Endothelial cell of umbilical vein (primary cell): ENCODE data around the gene NPAS1. TPM values are rescaled to one million over a fixed set of nuclear protein-coding genes. Genes with fewer than 3 reads are reported as not detected.

Experiments
- BruUV-seq: library from RNA; stranded (reverse); fragments of 400-500 nt; replicated peaks from 2 replicates; lab custom pipeline; 2021; lab: Mats Ljungman, UMichigan
- CTCF ChIA-PET: fragments of 300-600, 350-600 bp; sonication (Branson Sonifier 250); formaldehyde crosslinking; loops from one replicate; lab custom pipeline; 2021; ENCODE audit warnings: antibody characterized with exemption, inconsistent platforms; lab: Charles Lee
- POLR2A ChIA-PET: fragments of 300-600, 350-600 bp; sonication (Branson Sonifier 250); formaldehyde crosslinking; loops from one replicate; lab custom pipeline; 2021; ENCODE audit warnings: antibody characterized with exemption, inconsistent platforms; lab: Charles Lee
- DNase-seq: peaks from one replicate; pipeline ENCODE4 v3.0.0-alpha.2; 2011; ENCODE audit warnings: low read depth, low spot score
- FAIRE-seq: peaks from 2 replicates; lab custom pipeline; 2011; peaks lifted over from hg19 to GRCh38; lab: Jason Lieb, UNC
- H2AFZ ChIP-seq: 2 replicates; pipeline ENCODE4 v1.6.0; 2012; ENCODE audit warnings: low read depth, low read length, control low read depth, inconsistent platforms
- H3K27ac ChIP-seq: 2 replicates; pipeline ENCODE4 v1.5.1; 2011; ENCODE audit warnings: low read depth, mild to moderate bottlenecking, control low read depth, low read length, moderate library complexity; ENCODE audit not compliant: insufficient read depth
- H3K27me3 ChIP-seq, 2 experiments: 2 replicates each; pipeline versions ENCODE4 v1.6.0 to v1.6.1; 2011; ENCODE audit warnings: low read length in 2 of 2, mixed read lengths in 1 of 2; ENCODE audit not compliant: control insufficient read depth in 2 of 2, insufficient read depth in 2 of 2
- H3K36me3 ChIP-seq, 2 experiments: 2 replicates in 1 of 2; 3 replicates in 1 of 2; pipeline ENCODE4 v1.5.1; 2011; ENCODE audit warnings: low read length in 2 of 2, mild to moderate bottlenecking in 1 of 2, moderate library complexity in 1 of 2; ENCODE audit not compliant: control insufficient read depth in 2 of 2, insufficient read depth in 2 of 2; ENCODE audit errors: extremely low read depth in 1 of 2
- H3K4me1 ChIP-seq: 3 replicates; pipeline ENCODE4 v1.5.1; 2011; ENCODE audit warnings: mild to moderate bottlenecking, low read length; ENCODE audit not compliant: control insufficient read depth, insufficient read depth; ENCODE audit errors: extremely low read depth
- H3K4me2 ChIP-seq: 2 replicates; pipeline ENCODE4 v1.6.1; 2011; ENCODE audit warnings: low read length, control low read depth, mixed read lengths; ENCODE audit not compliant: insufficient read depth
- H3K4me3 ChIP-seq, 3 experiments: fragments of 200-600 bp in 1 of 3; sonication (generic), shearing (Covaris generic) in 1 of 3; replicated peaks in 1 of 3; 2 replicates each; pipeline ENCODE4 v1.5.1; 2011 to 2016; ENCODE audit warnings: control low read depth in 3 of 3, low read length in 3 of 3, mild to moderate bottlenecking in 2 of 3, inconsistent platforms in 1 of 3, low read depth in 1 of 3, moderate library complexity in 1 of 3; ENCODE audit not compliant: insufficient read depth in 1 of 3
- H3K79me2 ChIP-seq: 2 replicates; pipeline ENCODE4 v1.6.0; 2012; ENCODE audit warnings: low read length, inconsistent platforms; ENCODE audit not compliant: control insufficient read depth, insufficient read depth
- H3K9ac ChIP-seq: replicated peaks from 2 replicates; pipeline ENCODE3; 2011; ENCODE audit warnings: low read length, control low read depth; ENCODE audit not compliant: insufficient read depth; ENCODE audit errors: extremely low read depth
- H3K9me1 ChIP-seq: replicated peaks from 3 replicates; pipeline ENCODE4 v1.6.0; 2011; ENCODE audit warnings: mild to moderate bottlenecking, low read length; ENCODE audit not compliant: control insufficient read depth, insufficient read depth; ENCODE audit errors: extremely low read depth
- H3K9me3 ChIP-seq: replicated peaks from 2 replicates; pipeline ENCODE4 v1.5.1; 2012; ENCODE audit warnings: low read length, inconsistent platforms; ENCODE audit not compliant: control insufficient read depth, insufficient read depth
- H4K20me1 ChIP-seq: replicated peaks from 2 replicates; pipeline ENCODE3; 2011; ENCODE audit warnings: mild to moderate bottlenecking, low read length; ENCODE audit not compliant: control insufficient read depth, insufficient read depth; ENCODE audit errors: extremely low read depth
- CTCF ChIP-seq, 2 donors: IDR thresholded peaks; 1 replicate in 1 of 2; 2 replicates in 1 of 2; pipeline ENCODE4 v1.5.1; 2011; ENCODE audit warnings: low read length in 2 of 2, mild to moderate bottlenecking in 2 of 2, moderate library complexity in 2 of 2, control low read depth in 1 of 2, inconsistent platforms in 1 of 2, low read depth in 1 of 2; ENCODE audit not compliant: insufficient read depth in 1 of 2; ENCODE audit errors: extremely low read depth in 1 of 2
- EZH2 ChIP-seq: IDR thresholded peaks from 2 replicates; pipeline ENCODE4 v1.6.1; 2012; ENCODE audit warnings: borderline replicate concordance, low read depth, mild to moderate bottlenecking, moderate library complexity, low read length, inconsistent platforms; ENCODE audit not compliant: severe bottlenecking
- FOS ChIP-seq: IDR thresholded peaks from 2 replicates; pipeline ENCODE4 v1.6.1; 2011; ENCODE audit warnings: mild to moderate bottlenecking, low read length, moderate library complexity, borderline replicate concordance; ENCODE audit not compliant: insufficient read depth
- GATA2 ChIP-seq: IDR thresholded peaks from 2 replicates; pipeline ENCODE4 v1.7.0; 2011; ENCODE audit warnings: low read depth, mild to moderate bottlenecking, moderate library complexity, mixed read lengths, low read length; ENCODE audit not compliant: insufficient read length, insufficient read depth
- JUN ChIP-seq: IDR thresholded peaks from 2 replicates; pipeline ENCODE4 v1.6.1; 2011; ENCODE audit warnings: borderline replicate concordance, low read depth; ENCODE audit not compliant: insufficient read length, insufficient read depth
- MAX ChIP-seq: IDR thresholded peaks from 2 replicates; pipeline ENCODE4 v1.6.1; 2011; ENCODE audit not compliant: insufficient read depth, insufficient read length
- MYC ChIP-seq: IDR thresholded peaks from one replicate; pipeline ENCODE4 v1.6.1; 2011; ENCODE audit warnings: mild to moderate bottlenecking, low read depth, low read length
- POLR2A ChIP-seq: IDR thresholded peaks from 2 replicates; pipeline ENCODE4 v1.6.1; 2012; ENCODE audit warnings: low read depth, mild to moderate bottlenecking, control low read depth, low read length
- POLR2AphosphoS5 ChIP-seq: IDR thresholded peaks from 2 replicates; pipeline ENCODE4 v1.6.1; 2012; ENCODE audit warnings: low read depth, mild to moderate bottlenecking, control low read depth, low read length, moderate library complexity; ENCODE audit not compliant: insufficient read depth
- dilution Hi-C: fragments of 300-500 bp; cut with MboI; formaldehyde crosslinking; loops from one replicate; pipeline ENCODE4 v1.15.0; 2019; ENCODE audit warnings: low sequenced_read_pairs; ENCODE audit not compliant: extremely low pct_ligation_motif_present
- intact Hi-C: fragments of 100-400 bp; cut with micrococcal nuclease; formaldehyde crosslinking; loops from one replicate; pipeline ENCODE4 v1.10.0; 2022
- polyA plus RNA-seq, 4 experiments: library from polyadenylated mRNA; depleted of rRNA in 3 of 4; stranded (reverse) in 3 of 4; unstranded in 1 of 4; fragments of >200 nt; gene quantifications; 2 replicates each; pipeline versions ENCODE4 v1.2.1 to v1.2.3, GENCODE V29; 2011 to 2012; ENCODE audit warnings: missing spikeins in 1 of 4
- total RNA-seq: library from RNA; stranded (reverse); gene quantifications from 2 replicates; pipeline ENCODE4 v1.2.3, GENCODE V29; 2021

Gene NPAS1
- total and polyA plus RNA-seq, 2 donors (not counting 3 experiments of a cell fraction or from before 2014, with no cell fraction given), result 0.18 to 0.62 TPM

GRCh38 chr19:47012617-47013016 is 7.0 kb upstream of the NPAS1 start:
- no TSS peak for BruUV-seq
- Histone ChIP-seq H3K9ac (no peak overlapping the region), H3K9me3 (no peaks in the 10 kb centered on the region), H3K36me3 (no peaks in the 10 kb centered on the region), H3K27me3 (no peaks in the 10 kb centered on the region), H3K9me1 (no peaks in the 10 kb centered on the region), H3K27ac (no peak overlapping the region), H2AFZ (no peak overlapping the region), H3K79me2 (no peaks in the 10 kb centered on the region), H3K4me2 (no peak overlapping the region), H3K4me1 (no peaks in the 10 kb centered on the region), H4K20me1 (no peaks in the 10 kb centered on the region), H3K4me3 (no peak overlapping the region)
- TF ChIP-seq GATA2 (no peak), MAX (no peak), JUN (no peak), POLR2AphosphoS5 (no peak), EZH2 (no peak), MYC (no peak), POLR2A (no peak), FOS (no peak), CTCF (IDR thresholded peaks at IDR 0.05; ENCODE audit: extremely low read depth in 1 of 2, insufficient read depth in 1 of 2, low read depth in 1 of 2, low read length in 2 of 2) (no peak)
- CTCF ChIA-PET, result interaction anchor here (0.6 to 3.3 kb wide), 46 partner anchors 8 to 379 kb away, joined by 3 to 40 read pairs (median 4); partner anchors contain the start of genes AP2S1, SAE1 and ZC3H4
- DNase-seq (no peak), FAIRE-seq (no peak)
- intact Hi-C loops, result loop anchor here (1.0 to 5.0 kb wide), 4 partner anchors 20 to 232 kb away; no protein-coding TSS in a partner anchor
- POLR2A ChIA-PET, result interaction anchor here (0.5 kb wide), 1 partner anchor 244 kb away, joined by 4 read pairs; the partner anchor contains the start of gene CCDC9
- dilution Hi-C loops, result no loop called here
